Ascending aorta (tissue), 2 donors: ENCODE measurements around the gene MPPED1. TPM values are rescaled to one million over a fixed set of nuclear protein-coding genes. Genes with fewer than 3 reads are reported as not detected.

ENCODE experiments used
- DNase-seq, 2 donors: peaks; one replicate each; pipeline ENCODE4 v3.0.0-alpha.2; 2019; ENCODE audit warnings: low spot score in 2 of 2
- H3K27ac ChIP-seq, 2 donors: fragments of 200-600 bp; sonication (generic); one replicate each; pipeline ENCODE4 v1.5.1; 2016 to 2017; ENCODE audit warnings: mild to moderate bottlenecking in 1 of 2
- H3K27me3 ChIP-seq: fragments of 200-600 bp; sonication (generic); one replicate; pipeline ENCODE4 v1.5.1; 2017
- H3K36me3 ChIP-seq, 2 donors: fragments of 200-600 bp; sonication (generic); one replicate each; pipeline ENCODE4 v1.5.1; 2016
- H3K4me1 ChIP-seq, 2 donors: fragments of 200-600 bp; sonication (generic); one replicate each; pipeline ENCODE4 v1.5.1; 2016 to 2017; ENCODE audit warnings: mild to moderate bottlenecking in 1 of 2
- H3K4me3 ChIP-seq, 2 donors: fragments of 200-600 bp; sonication (generic); one replicate each; pipeline ENCODE4 v1.5.1; 2016 to 2017; ENCODE audit warnings: mild to moderate bottlenecking in 1 of 2
- H3K9me3 ChIP-seq, 2 donors: fragments of 200-600 bp; sonication (generic); one replicate each; pipeline ENCODE4 v1.5.1; 2016
- CTCF ChIP-seq, 3 experiments: fragments of 200-600 bp in 2 of 3; fragments of 450-650 bp in 1 of 3; sonication (generic) in 2 of 3; IDR thresholded peaks; one replicate each; pipeline ENCODE4 v1.5.1; 2016 to 2019; ENCODE audit warnings: antibody characterized with exemption in 3 of 3, mild to moderate bottlenecking in 1 of 3, moderate library complexity in 1 of 3
- intact Hi-C: fragments of 100-400 bp; cut with DNase I; formaldehyde crosslinking; loops from one replicate; pipeline ENCODE4 v1.15.1; 2023
- total RNA-seq: library from RNA; depleted of rRNA; stranded (reverse); fragments of >200 nt; gene quantifications from one replicate; pipeline ENCODE4 v1.1.0, GENCODE V29; 2016

The MPPED1 gene
- total RNA-seq, 1 donor from 2014 or later, result not detected

- Histone ChIP-seq H3K36me3 (no peaks in the 10 kb centered on the region), H3K27ac (no peak overlapping the region), H3K4me1 (no peaks in the 10 kb centered on the region), H3K27me3 (no peaks in the 10 kb centered on the region), H3K9me3 (no peaks in the 10 kb centered on the region), H3K4me3 (no peak overlapping the region)
- DNase-seq, result no peak
- intact Hi-C loops, result no loop called here
- TF ChIP-seq CTCF (IDR thresholded peaks at IDR 0.05), result no peak
Measured at GRCh38 chr22:43505896-43506295, 94.1 kb downstream of the MPPED1 start.

- DNase-seq, result no peak
- Histone ChIP-seq H3K27ac (no peak overlapping the region), H3K4me1 (no peaks in the 10 kb centered on the region), H3K27me3 (no peaks in the 10 kb centered on the region), H3K9me3 (no peaks in the 10 kb centered on the region), H3K36me3 (no peaks in the 10 kb centered on the region), H3K4me3 (no peak overlapping the region)
- intact Hi-C loops, result no loop called here
- TF ChIP-seq CTCF (IDR thresholded peaks at IDR 0.05), result no peak
Measured at GRCh38 chr22:43506487-43506886, 94.7 kb downstream of the MPPED1 start.

- Histone ChIP-seq H3K9me3 (no peaks in the 10 kb centered on the region), H3K27ac (no peak overlapping the region), H3K4me3 (no peak overlapping the region), H3K36me3 (no peaks in the 10 kb centered on the region), H3K27me3 (no peaks in the 10 kb centered on the region), H3K4me1 (no peaks in the 10 kb centered on the region)
- DNase-seq, result no peak
- no peak for TF ChIP-seq CTCF (IDR thresholded peaks at IDR 0.05)
- intact Hi-C loops, result no loop called here
Measured at GRCh38 chr22:43507235-43507634, 95.4 kb downstream of the MPPED1 start.

- no peak for DNase-seq
- Histone ChIP-seq H3K4me1 (no peaks in the 10 kb centered on the region), H3K4me3 (no peak overlapping the region), H3K9me3 (no peaks in the 10 kb centered on the region), H3K27ac (no peak overlapping the region), H3K27me3 (no peaks in the 10 kb centered on the region), H3K36me3 (no peaks in the 10 kb centered on the region)
- intact Hi-C loops, result no loop called here
- TF ChIP-seq CTCF (IDR thresholded peaks at IDR 0.05), result no peak
Measured at GRCh38 chr22:43508489-43508888, 96.7 kb downstream of the MPPED1 start.

GRCh38 chr22:43509337-43509736 lies 97.5 kb downstream of the MPPED1 start:
- no peaks in the 10 kb centered on the region for H3K27me3 ChIP-seq
- H3K36me3 ChIP-seq, result no peaks in the 10 kb centered on the region
- intact Hi-C loops, result no loop called here
- no peak for TF ChIP-seq CTCF (IDR thresholded peaks at IDR 0.05)
- H3K9me3 ChIP-seq, result no peaks in the 10 kb centered on the region
- no peak overlapping the region for H3K27ac ChIP-seq
- no peaks in the 10 kb centered on the region for H3K4me1 ChIP-seq
- H3K4me3 ChIP-seq, result no peak overlapping the region
- no peak for DNase-seq
